ENCODE results near the gene HSD17B12. TPM values are rescaled to one million over a fixed set of nuclear protein-coding genes. Genes with fewer than 3 reads are reported as not detected.

Gene HSD17B12
- total and polyA plus RNA-seq, 2 of the 8 experiments (the other 6 are each of a cell fraction or from before 2014, with no cell fraction given): 46.0 to 121 TPM

- H3K9ac ChIP-seq (replicated peaks in 1 of 4; ENCODE audit: extremely low read depth in 1 of 4, low read depth in 3 of 4, low read length in 3 of 4): no peak overlapping the region
- H4K5ac ChIP-seq (ENCODE audit: insufficient read length, low read depth, low read length): no peak overlapping the region
- H3K23ac ChIP-seq (ENCODE audit: insufficient read length): no peak overlapping the region
- ChIA-PET POLR2A (ENCODE audit: partially characterized antibody) (no interaction called here), CTCF (ENCODE audit: partially characterized antibody) (interaction anchor here (3.5 to 4.5 kb wide), 2 partner anchors 11 to 22 kb away, joined by 13 to 24 read pairs; no protein-coding TSS in a partner anchor)
- no peaks in the 10 kb centered on the region for H4K20me1 ChIP-seq (replicated peaks in 1 of 2; ENCODE audit: control insufficient read depth in 1 of 2, insufficient read depth in 2 of 2, low read length in 2 of 2)
- H3K14ac ChIP-seq (ENCODE audit: insufficient read length): no peak overlapping the region
- peaks cover 8 to 11% of the 10 kb centered on the region in 2 experiments; a peak in 3 of 4 replicates for H3K9me3 ChIP-seq (ENCODE audit: insufficient read depth in 2 of 2, low read depth in 1 of 2, low read length in 1 of 2)
- no peak overlapping the region for H3K18ac ChIP-seq (ENCODE audit: extremely low read depth, low read length)
- WGBS, 2 experiments (ENCODE audit: extremely low coverage in 1 of 2, insufficient coverage in 1 of 2, insufficient read length in 1 of 2, insufficient replicate concordance in 2 of 2, low coverage in 1 of 2, low lambda C conversion rate in 2 of 2, missing lambda C conversion rate in 1 of 2): 65% methylated on average over 3 of the region's 3 CpGs; no CpG with 5 or more reads in 1 of the 2 experiments
- no peak overlapping the region for H2AK5ac ChIP-seq (ENCODE audit: low read depth, low read length)
- no peak overlapping the region for H3K4ac ChIP-seq (replicated peaks; ENCODE audit: insufficient read length, low read depth, low read length)
- no peaks in the 10 kb centered on the region for H3K4me1 ChIP-seq (replicated peaks in 1 of 4; ENCODE audit: control insufficient read depth in 3 of 4, insufficient read depth in 4 of 4, low read length in 3 of 4)
- H3K23me2 ChIP-seq (ENCODE audit: low read depth, low read length): no peaks in the 10 kb centered on the region
- DNase-seq (ENCODE audit: low read depth in 1 of 2, low spot score in 2 of 2) (no peak), FAIRE-seq (no peak)
- H3K79me1 ChIP-seq (ENCODE audit: low read depth, low read length): no peaks in the 10 kb centered on the region
- no peak overlapping the region for H2AFZ ChIP-seq (ENCODE audit: low read length)
- no peak overlapping the region for H2BK12ac ChIP-seq (ENCODE audit: low read depth, low read length)
- no peak overlapping the region for H2BK5ac ChIP-seq (ENCODE audit: low read depth, low read length)
- H2BK120ac ChIP-seq (replicated peaks; ENCODE audit: low read depth, low read length): no peak overlapping the region
- no peak overlapping the region for H3K27ac ChIP-seq (ENCODE audit: low read depth, low read length)
- H4K91ac ChIP-seq (replicated peaks; ENCODE audit: insufficient read length, low read length): no peak overlapping the region
- no peak overlapping the region for H3K4me3 ChIP-seq (ENCODE audit: extremely low read depth in 1 of 4, insufficient read depth in 2 of 4, low read depth in 3 of 4, low read length in 4 of 4)
- H4K8ac ChIP-seq (ENCODE audit: extremely low read depth, insufficient read depth, low read length): no peak overlapping the region
- no peak overlapping the region for H2BK20ac ChIP-seq (ENCODE audit: low read length)
- H3K36me3 ChIP-seq (ENCODE audit: control insufficient read depth in 2 of 4, insufficient read depth in 4 of 4, low read length in 3 of 4): peaks cover 0 to 23% (median 11%) of the 10 kb centered on the region in 4 experiments; a peak in 6 of 8 replicates
- no peak overlapping the region for H2BK15ac ChIP-seq (ENCODE audit: low read length)
- no peaks in the 10 kb centered on the region for H3K27me3 ChIP-seq (replicated peaks in 1 of 4; ENCODE audit: control insufficient read depth in 3 of 4, extremely low read depth in 1 of 4, insufficient read depth in 3 of 4, low read length in 3 of 4)
- no peak overlapping the region for H3K56ac ChIP-seq (replicated peaks; ENCODE audit: insufficient read length, low read depth, low read length)
- no peaks in the 10 kb centered on the region for H3K79me2 ChIP-seq (ENCODE audit: control insufficient read depth in 1 of 2, insufficient read depth in 2 of 2, low read length in 2 of 2)
- H3K4me2 ChIP-seq (ENCODE audit: insufficient read depth in 1 of 2, low read depth in 2 of 2, low read length in 2 of 2): no peak overlapping the region
- TF ChIP-seq CEBPB (IDR thresholded peaks at IDR 0.05; ENCODE audit: low read depth, low read length) (no peak), RBBP5 (IDR thresholded peaks at IDR 0.05; ENCODE audit: borderline replicate concordance, low read depth, low read length) (no peak), RFX5 (IDR thresholded peaks at IDR 0.05; ENCODE audit: borderline replicate concordance, low read depth, low read length) (no peak), TEAD4 (IDR thresholded peaks at IDR 0.05; ENCODE audit: low read depth, low read length) (no peak), CBX8 (IDR thresholded peaks at IDR 0.05; ENCODE audit: borderline replicate concordance, low read depth, low read length) (no peak), NRF1 (IDR thresholded peaks at IDR 0.05; ENCODE audit: low read depth, low read length) (no peak), GABPA (IDR thresholded peaks at IDR 0.05; ENCODE audit: borderline replicate concordance, insufficient read depth, low read length) (no peak), SIRT6 (IDR thresholded peaks at IDR 0.05; ENCODE audit: low read length) (no peak), KDM1A (IDR thresholded peaks at IDR 0.05; ENCODE audit: borderline replicate concordance, low read length) (no peak), MAFK (IDR thresholded peaks at IDR 0.05; ENCODE audit: low read depth, low read length) (no peak), BACH1 (IDR thresholded peaks at IDR 0.05; ENCODE audit: low read length) (no peak), SP2 (IDR thresholded peaks at IDR 0.05; ENCODE audit: low read length) (no peak), TAF1 (IDR thresholded peaks at IDR 0.05; ENCODE audit: low read depth, low read length) (no peak), USF2 (IDR thresholded peaks at IDR 0.05; ENCODE audit: low read length) (no peak), SAP30 (IDR thresholded peaks at IDR 0.05; ENCODE audit: insufficient read depth, insufficient replicate concordance, low read length) (no peak)
These were observed 123.2 kb downstream of the HSD17B12 start for GRCh38 chr11:43803766-43804165.

Data from H1 (cell line).